ENCODE results near the gene CUX1.
"Not testable (repeated sequence)": the region's sequence is repeated elsewhere in the genome, so short reads cannot be mapped to it uniquely, and the experiment has no call there.

Gene CUX1

GRCh38 chr7:102312317-102312716 is 494.9 kb downstream of the CUX1 start:
- DNase-seq (ENCODE audit: low read depth), result no peak

- DNase-seq (ENCODE audit: low read depth), result no peak
Observed at GRCh38 chr7:102313997-102314780, 496.8 kb downstream of the CUX1 start.

- DNase-seq (ENCODE audit: low read depth), result no peak
Observed at GRCh38 chr7:102317231-102318059, 500.0 kb downstream of the CUX1 start.

DNA sequence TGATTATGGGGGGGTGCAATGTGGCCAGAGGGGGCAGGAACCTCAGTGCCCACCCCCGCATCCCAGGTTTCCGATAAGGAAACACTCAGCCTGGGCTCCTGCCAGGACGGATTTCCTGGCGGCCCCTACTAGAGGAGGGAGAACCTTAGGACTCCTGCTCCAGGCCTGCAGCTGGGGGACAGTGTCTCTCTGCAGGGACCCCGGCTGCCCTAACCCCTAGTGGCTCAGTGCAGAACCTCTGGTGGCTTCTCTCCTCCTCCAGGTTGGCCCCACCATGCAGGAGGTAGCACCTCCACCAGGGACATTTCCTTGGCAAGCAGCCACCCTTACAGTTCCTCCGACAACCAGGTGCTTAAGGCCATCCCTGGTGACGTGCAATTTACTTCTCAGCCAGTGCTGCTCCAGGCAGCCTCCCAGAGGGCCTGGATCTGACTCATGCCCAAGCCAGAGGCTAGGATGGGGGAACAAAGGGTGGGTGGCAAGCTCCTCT is 501.1 kb downstream of the CUX1 start:
- DNase-seq (ENCODE audit: low read depth), result peak; percentile 36

DNA sequence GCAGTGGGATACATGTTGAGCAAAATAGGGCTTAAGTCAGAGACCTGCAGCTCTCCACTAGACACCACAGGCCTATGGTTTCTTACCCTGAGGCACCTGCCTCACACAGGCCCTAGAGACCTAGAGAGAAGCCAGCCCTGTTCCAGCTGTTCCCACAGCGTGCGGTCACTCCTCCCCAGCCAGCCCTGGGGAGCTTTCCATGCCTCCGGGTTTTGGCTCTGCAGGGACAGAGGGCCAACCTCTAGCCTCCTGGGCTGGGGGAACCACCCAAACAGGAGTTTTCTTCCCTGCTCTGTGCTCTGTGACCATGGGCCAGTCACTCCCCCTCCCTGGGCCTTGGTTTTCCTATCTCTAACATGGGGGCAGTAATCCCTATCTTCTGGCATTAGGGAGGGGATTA is 502.2 kb downstream of the CUX1 start:
- DNase-seq (ENCODE audit: low read depth), result no peak

DNA sequence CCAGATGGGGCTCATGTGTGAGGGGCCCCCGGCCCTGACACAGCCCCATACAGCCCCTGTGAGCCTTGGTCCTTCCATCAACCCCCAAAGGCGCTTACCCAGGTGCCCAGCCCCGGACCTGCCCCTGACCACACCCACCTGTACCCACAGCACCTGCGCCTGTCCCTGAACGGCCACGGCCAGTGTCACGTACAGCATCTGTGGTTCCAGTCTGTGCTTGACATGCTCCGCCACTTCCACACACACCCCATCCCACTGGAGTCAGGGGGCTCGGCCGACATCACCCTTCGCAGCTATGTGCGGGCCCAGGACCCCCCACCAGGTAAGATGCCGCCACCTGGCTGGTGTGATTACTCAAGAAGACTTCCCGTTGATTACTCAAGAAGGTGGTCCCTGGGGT is 502.8 kb downstream of the CUX1 start:
- no peak for DNase-seq (ENCODE audit: low read depth)

GRCh38 chr7:102320601-102321350 is 503.4 kb downstream of the CUX1 start:
- no peak for DNase-seq (ENCODE audit: low read depth)

DNA sequence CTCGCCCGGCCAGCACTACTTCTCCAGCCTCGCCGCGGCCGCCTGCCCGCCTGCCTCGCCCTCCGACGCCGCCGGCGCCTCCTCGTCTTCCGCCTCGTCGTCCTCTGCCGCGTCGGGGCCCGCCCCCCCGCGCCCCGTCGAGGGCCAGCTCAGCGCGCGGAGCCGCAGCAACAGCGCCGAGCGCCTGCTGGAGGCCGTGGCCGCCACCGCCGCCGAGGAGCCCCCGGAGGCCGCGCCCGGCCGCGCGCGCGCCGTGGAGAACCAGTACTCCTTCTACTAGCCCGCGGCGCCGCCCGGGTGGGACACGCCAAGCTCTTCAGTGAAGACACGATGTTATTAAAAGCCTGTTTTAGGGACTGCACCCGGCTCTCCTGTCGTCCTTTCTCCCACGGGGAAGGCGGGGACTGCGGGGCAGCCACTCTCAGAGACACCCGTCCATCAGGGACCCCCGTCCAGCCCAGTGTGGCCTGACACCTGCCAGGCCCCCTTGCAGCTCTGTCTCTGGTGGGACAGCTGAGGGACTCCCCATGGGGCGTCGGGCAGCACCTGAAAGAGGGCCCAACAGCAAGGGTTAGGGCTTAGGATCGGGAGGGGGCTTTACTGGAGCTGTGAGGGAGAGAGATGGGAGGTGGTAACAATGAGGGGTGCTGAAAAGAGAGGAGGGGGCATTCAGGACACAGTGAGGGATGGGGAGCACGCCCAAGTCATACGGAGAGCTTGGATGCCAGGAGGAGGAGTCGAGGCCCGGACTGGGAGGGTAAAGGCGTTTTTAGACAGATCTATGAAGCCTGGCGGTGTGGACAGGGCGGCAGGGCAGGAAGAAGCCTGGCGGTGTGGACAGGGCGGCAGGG is 504.1 kb downstream of the CUX1 start:
- no peak for DNase-seq (ENCODE audit: low read depth)

DNA sequence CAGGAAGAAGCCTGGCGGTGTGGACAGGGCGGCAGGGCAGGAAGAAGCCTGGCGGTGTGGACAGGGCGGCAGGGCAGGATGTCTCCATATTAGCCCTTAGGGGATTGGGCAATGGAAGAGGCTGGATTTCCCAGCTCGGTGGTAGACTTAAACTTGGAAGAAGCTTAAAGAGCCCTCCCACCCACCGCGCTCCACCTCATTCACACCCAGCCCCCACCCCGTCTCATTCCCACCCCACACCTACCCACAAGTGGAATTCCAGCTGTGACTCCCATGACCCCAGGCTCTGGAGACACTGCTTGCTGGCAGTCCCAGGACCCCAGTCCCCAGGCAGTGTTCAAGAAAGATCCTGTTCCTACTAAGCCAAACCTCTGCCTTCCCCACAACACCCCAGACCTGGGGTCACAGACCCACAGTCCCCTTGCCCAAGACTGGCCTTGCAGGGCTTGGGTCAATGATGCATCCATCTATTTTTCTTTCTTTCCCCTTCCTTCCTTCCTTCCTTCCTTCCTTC is 504.8 kb downstream of the CUX1 start:
- DNase-seq (ENCODE audit: low read depth), result no peak

- DNase-seq (ENCODE audit: low read depth), result no peak
Observed at GRCh38 chr7:102323914-102324195, 506.4 kb downstream of the CUX1 start.

DNA sequence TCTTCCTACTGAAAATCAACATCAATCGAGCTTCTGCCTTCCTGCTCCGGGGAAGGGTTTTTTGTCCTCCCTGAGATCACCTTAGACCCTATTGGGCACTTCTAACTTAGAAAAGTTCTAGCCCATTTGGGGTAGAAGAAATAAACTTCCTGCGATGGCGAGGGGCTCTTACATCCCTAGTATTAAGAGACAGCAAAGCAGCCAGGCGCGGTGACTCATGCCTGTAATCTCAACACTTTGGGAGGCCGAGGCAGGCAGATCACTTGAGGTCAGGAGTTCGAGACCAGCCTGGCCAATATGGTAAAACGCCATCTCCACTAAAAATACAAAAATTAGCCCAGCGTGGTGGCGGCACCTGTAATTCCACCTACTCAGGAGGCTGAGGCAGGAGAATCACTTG is 507.7 kb downstream of the CUX1 start:
- not testable (repeated sequence) for DNase-seq (ENCODE audit: low read depth)

- no peak for DNase-seq (ENCODE audit: low read depth)
Observed at GRCh38 chr7:102326157-102326889, 508.9 kb downstream of the CUX1 start.

DNA sequence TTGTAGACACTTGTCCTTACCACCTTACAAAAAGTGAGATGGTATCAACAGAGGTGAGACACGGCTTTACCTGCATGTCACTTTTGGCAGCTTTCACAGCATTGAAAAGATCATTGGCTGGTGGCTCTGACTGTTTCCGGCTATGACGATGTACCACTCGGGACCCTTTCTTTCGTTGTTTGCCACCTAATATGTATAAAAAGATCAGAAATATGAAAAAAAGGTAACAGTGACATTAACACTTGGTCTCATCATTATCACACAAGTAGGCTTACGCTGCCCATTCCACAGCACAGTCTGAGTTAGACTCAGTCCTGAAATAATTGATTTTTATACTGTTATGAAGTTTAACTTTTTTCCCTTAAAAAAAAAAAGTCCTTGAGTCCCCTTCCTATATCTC is 509.8 kb downstream of the CUX1 start:
- not testable (repeated sequence) for DNase-seq (ENCODE audit: low read depth)

- DNase-seq (ENCODE audit: low read depth), result not testable (repeated sequence)
Observed at GRCh38 chr7:102328863-102329262, 511.4 kb downstream of the CUX1 start.

- DNase-seq (ENCODE audit: low read depth), result not testable (repeated sequence)
Observed at GRCh38 chr7:102329366-102329765, 511.9 kb downstream of the CUX1 start.

GRCh38 chr7:102330666-102331460 is 513.4 kb downstream of the CUX1 start:
- DNase-seq (ENCODE audit: low read depth), result not testable (repeated sequence)

All from iris pigment epithelial cell (primary cell).